Measurements from ENCODE around the gene ADAM12.

ADAM12 gene

GRCh38 chr10:125967533-125967932 is 420.7 kb downstream of the ADAM12 start:
- CTCF ChIA-PET, result no interaction called here
- no peak for TF ChIP-seq CTCF (IDR thresholded peaks at IDR 0.05; ENCODE audit: control extremely low read depth, extremely low read depth, low read depth, missing control alignments)
- POLR2A ChIA-PET, result no interaction called here
- no peak for DNase-seq (ENCODE audit: extremely low spot score)

GRCh38 chr10:125964558-125964957 is 423.7 kb downstream of the ADAM12 start:
- POLR2A ChIA-PET, result no interaction called here
- CTCF ChIA-PET, result no interaction called here
- DNase-seq (ENCODE audit: extremely low spot score), result no peak
- no peak for TF ChIP-seq CTCF (IDR thresholded peaks at IDR 0.05; ENCODE audit: control extremely low read depth, extremely low read depth, low read depth, missing control alignments)
